Transverse colon (tissue), 4 donors: Measurements from ENCODE around the gene IFT122. TPM values are rescaled to one million over a fixed set of nuclear protein-coding genes. Genes with fewer than 3 reads are reported as not detected.
"Not testable (repeated sequence)": the region's sequence is repeated elsewhere in the genome, so short reads cannot be mapped to it uniquely, and the experiment has no call there.

Source experiments
- DNase-seq: peaks from one replicate; pipeline ENCODE4 v3.0.0-alpha.2; 2019
- H3K27ac ChIP-seq, 4 donors: fragments of 200-600 bp; sonication (generic); 2 replicates each; pipeline ENCODE4 v1.5.1; 2016 to 2018; ENCODE audit warnings: inconsistent platforms in 4 of 4
- H3K27me3 ChIP-seq: fragments of 200-600 bp; sonication (generic); 2 replicates; pipeline ENCODE4 v1.5.1; 2017; ENCODE audit warnings: inconsistent platforms
- H3K36me3 ChIP-seq, 4 donors: fragments of 200-600 bp; sonication (generic); 2 replicates each; pipeline ENCODE4 v1.5.1; 2017 to 2019; ENCODE audit warnings: inconsistent platforms in 4 of 4
- H3K4me1 ChIP-seq, 4 donors: fragments of 200-600 bp; sonication (generic); 2 replicates each; pipeline ENCODE4 v1.5.1; 2017 to 2020; ENCODE audit warnings: inconsistent platforms in 4 of 4
- H3K4me3 ChIP-seq, 4 donors: fragments of 200-600 bp; sonication (generic); 1 replicate in 1 of 4; 2 replicates in 3 of 4; pipeline versions ENCODE4 v1.5.1 to v1.6.1; 2017 to 2019; ENCODE audit warnings: inconsistent platforms in 4 of 4
- H3K9me3 ChIP-seq, 2 donors: fragments of 200-600 bp; sonication (generic); 2 replicates each; pipeline ENCODE4 v1.5.1; 2017 to 2019; ENCODE audit warnings: inconsistent platforms in 2 of 2
- CTCF ChIP-seq, 5 experiments: fragments of 200-600 bp in 3 of 5; fragments of 450-650 bp in 2 of 5; sonication (generic) in 3 of 5; IDR thresholded peaks; 1 replicate in 2 of 5; 2 replicates in 3 of 5; pipeline ENCODE4 v1.5.1; 2016 to 2017; ENCODE audit warnings: antibody characterized with exemption in 5 of 5, inconsistent platforms in 3 of 5, mild to moderate bottlenecking in 2 of 5, moderate library complexity in 1 of 5
- EP300 ChIP-seq: sonication (generic); formaldehyde crosslinking; IDR thresholded peaks from one replicate; pipeline ENCODE4 v1.6.1; 2017; ENCODE audit warnings: antibody characterized with exemption, low read depth
- POLR2A ChIP-seq: fragments of 450-650 bp; IDR thresholded peaks from one replicate; pipeline ENCODE4 v1.6.1; 2016; ENCODE audit warnings: antibody characterized with exemption, mild to moderate bottlenecking, moderate library complexity
- POLR2AphosphoS5 ChIP-seq, 3 donors: sonication (generic); formaldehyde crosslinking; IDR thresholded peaks; one replicate each; pipeline ENCODE4 v1.6.1; 2016; ENCODE audit warnings: antibody characterized with exemption in 3 of 3
- WGBS, 2 donors: methylation state at CpG; one replicate each; pipeline ENCODE4 v1.1.5; 2018; ENCODE audit warnings: low coverage in 1 of 2; 5-methylcytosine and 5-hydroxymethylcytosine counted together
- in situ Hi-C, 4 donors: fragments of 200-750 bp; cut with MboI; loops; one replicate each; pipeline versions ENCODE4 v1.15.0 to v1.15.1; 2017; ENCODE audit warnings: low sequenced_read_pairs in 3 of 4, low pct_ligation_motif_present in 1 of 4, low pct_unique_long_range_greater_than_20kb in 1 of 4
- intact Hi-C: fragments of 100-400 bp; cut with DNase I; formaldehyde crosslinking; loops from one replicate; pipeline ENCODE4 v1.15.1; 2023; ENCODE audit warnings: low total_unique reads
- total RNA-seq, 4 donors: library from RNA; depleted of rRNA; stranded (reverse); fragments of >200 nt; gene quantifications; one replicate each; pipeline ENCODE4 v1.1.0, GENCODE V29; 2016

IFT122 gene
- total RNA-seq, 4 donors from 2014 or later = 15.0 to 77.6 (median 16.7) TPM

- in situ Hi-C loops = loop anchor here (25.0 kb wide), 3 partner anchors 146 to 446 kb away; no protein-coding TSS in a partner anchor
- H3K4me3 ChIP-seq = no peak overlapping the region
- intact Hi-C loops = loop anchor here (10.0 kb wide), 3 partner anchors 113 to 443 kb away; partner anchors contain the start of gene PLXND1
Observed at GRCh38 chr3:129491794-129492193, 51.8 kb downstream of the IFT122 start.

GRCh38 chr3:129492691-129493090 lies 52.7 kb downstream of the IFT122 start:
- TF ChIP-seq EP300 = no peak
- TF ChIP-seq CTCF (IDR thresholded peaks at IDR 0.05) = no peak
- TF ChIP-seq POLR2AphosphoS5 (IDR thresholded peaks at IDR 0.05) = no peak
- no peak for TF ChIP-seq POLR2A
- DNase-seq = no peak
- no peak overlapping the region for H3K4me3 ChIP-seq
- no peaks in the 10 kb centered on the region for H3K27me3 ChIP-seq
- in situ Hi-C loops (loop anchor here (25.0 kb wide), 3 partner anchors 145 to 445 kb away; no protein-coding TSS in a partner anchor), intact Hi-C loops (loop anchor here (10.0 kb wide), 3 partner anchors 112 to 442 kb away; partner anchors contain the start of gene PLXND1)
- H3K4me1 ChIP-seq = peaks cover 0 to 12% (median 6%) of the 10 kb centered on the region in 4 donors
- H3K9me3 ChIP-seq = no peaks in the 10 kb centered on the region
- no peak overlapping the region for H3K27ac ChIP-seq
- H3K36me3 ChIP-seq = no peaks in the 10 kb centered on the region
- WGBS, 2 donors = 73 to 90% methylated on average over 3 to 4 of the region's 4 CpGs

More at GRCh38 chr3:129491794-129492193, 51.8 kb downstream of the IFT122 start:
- 91 to 100% methylated on average over 3 to 9 of the region's 9 CpGs for WGBS, 2 donors
- DNase-seq = no peak
- no peak for TF ChIP-seq CTCF (IDR thresholded peaks at IDR 0.05)
- no peak for TF ChIP-seq POLR2A
- TF ChIP-seq POLR2AphosphoS5 (IDR thresholded peaks at IDR 0.05) = no peak
- no peak for TF ChIP-seq EP300
- H3K36me3 ChIP-seq = no peaks in the 10 kb centered on the region
- H3K27me3 ChIP-seq = no peaks in the 10 kb centered on the region
- no peaks in the 10 kb centered on the region for H3K9me3 ChIP-seq
- H3K27ac ChIP-seq = no peak overlapping the region
- peaks cover 0 to 12% (median 6%) of the 10 kb centered on the region in 4 donors for H3K4me1 ChIP-seq

- H3K36me3 ChIP-seq = no peaks in the 10 kb centered on the region
- H3K4me1 ChIP-seq = peaks cover 0 to 12% (median 6%) of the 10 kb centered on the region in 4 donors
- intact Hi-C loops (loop anchor here (10.0 kb wide), 3 partner anchors 112 to 442 kb away; partner anchors contain the start of gene PLXND1), in situ Hi-C loops (loop anchor here (25.0 kb wide), 3 partner anchors 144 to 444 kb away; no protein-coding TSS in a partner anchor)
- TF ChIP-seq POLR2A = no peak
- no peak for TF ChIP-seq POLR2AphosphoS5 (IDR thresholded peaks at IDR 0.05)
- TF ChIP-seq EP300 = no peak
- no peak for TF ChIP-seq CTCF (IDR thresholded peaks at IDR 0.05)
- no peaks in the 10 kb centered on the region for H3K27me3 ChIP-seq
- no peaks in the 10 kb centered on the region for H3K9me3 ChIP-seq
- no peak for DNase-seq
- H3K27ac ChIP-seq = no peak overlapping the region
- WGBS, 2 donors = 88 to 100% methylated on average over 2 to 4 of the region's 4 CpGs
- H3K4me3 ChIP-seq = no peak overlapping the region
Observed at GRCh38 chr3:129493206-129493605, 53.2 kb downstream of the IFT122 start.

GRCh38 chr3:129494499-129494898 lies 54.5 kb downstream of the IFT122 start:
- not testable (repeated sequence) for H3K36me3 ChIP-seq, H3K4me3 ChIP-seq, H3K9me3 ChIP-seq, DNase-seq, H3K27me3 ChIP-seq
- intact Hi-C loops = loop anchor here (10.0 kb wide), 3 partner anchors 110 to 440 kb away; partner anchors contain the start of gene PLXND1
- 72 to 78% methylated on average over 5 of the region's 5 CpGs for WGBS, 2 donors
- Histone ChIP-seq H3K4me1 (peaks cover 0 to 12% (median 6%) of the 10 kb centered on the region in 4 donors), H3K27ac (peak overlapping the region; percentile 47 to 58 (median 52))
- in situ Hi-C loops = loop anchor here (25.0 kb wide), 3 partner anchors 143 to 443 kb away; no protein-coding TSS in a partner anchor

GRCh38 chr3:129495006-129495639 lies 55.1 kb downstream of the IFT122 start:
- not testable (repeated sequence) for H3K27me3 ChIP-seq, H3K36me3 ChIP-seq
- 88 to 96% methylated on average over 5 to 10 of the region's 10 CpGs for WGBS, 2 donors

GRCh38 chr3:129497876-129498275 lies 57.9 kb downstream of the IFT122 start:
- H3K4me3 ChIP-seq, H3K9me3 ChIP-seq, H3K27me3 ChIP-seq, H3K36me3 ChIP-seq, H3K4me1 ChIP-seq, DNase-seq, H3K27ac ChIP-seq: not testable (repeated sequence)
- intact Hi-C loops (loop anchor here (10.0 kb wide), 3 partner anchors 107 to 437 kb away; partner anchors contain the start of gene PLXND1), in situ Hi-C loops (loop anchor here (25.0 kb wide), 3 partner anchors 139 to 439 kb away; no protein-coding TSS in a partner anchor)
- WGBS, 2 donors = 92 to 100% methylated on average over 1 to 2 of the region's 2 CpGs

More at GRCh38 chr3:129495006-129495639, 55.1 kb downstream of the IFT122 start:
- Histone ChIP-seq H3K4me1 (peaks cover 0 to 12% (median 6%) of the 10 kb centered on the region in 4 donors), H3K27ac (peak overlapping the region; percentile 47 to 58 (median 52))
- in situ Hi-C loops (loop anchor here (25.0 kb wide), 3 partner anchors 142 to 442 kb away; no protein-coding TSS in a partner anchor), intact Hi-C loops (loop anchor here (10.0 kb wide), 3 partner anchors 110 to 440 kb away; partner anchors contain the start of gene PLXND1)
- not testable (repeated sequence) for H3K9me3 ChIP-seq, H3K4me3 ChIP-seq, DNase-seq
